GM21529 (cell line): ENCODE data around the gene CREB3L1.
"Not testable (repeated sequence)": the region's sequence is repeated elsewhere in the genome, so short reads cannot be mapped to it uniquely, and the experiment has no call there.

ENCODE experiments used
- ATAC-seq: cut with Tn5 transposase; IDR thresholded peaks from one replicate; pipeline ENCODE4 v1.9.1; 2021; ENCODE audit not compliant: unreplicated experiment

The CREB3L1 gene

DNA sequence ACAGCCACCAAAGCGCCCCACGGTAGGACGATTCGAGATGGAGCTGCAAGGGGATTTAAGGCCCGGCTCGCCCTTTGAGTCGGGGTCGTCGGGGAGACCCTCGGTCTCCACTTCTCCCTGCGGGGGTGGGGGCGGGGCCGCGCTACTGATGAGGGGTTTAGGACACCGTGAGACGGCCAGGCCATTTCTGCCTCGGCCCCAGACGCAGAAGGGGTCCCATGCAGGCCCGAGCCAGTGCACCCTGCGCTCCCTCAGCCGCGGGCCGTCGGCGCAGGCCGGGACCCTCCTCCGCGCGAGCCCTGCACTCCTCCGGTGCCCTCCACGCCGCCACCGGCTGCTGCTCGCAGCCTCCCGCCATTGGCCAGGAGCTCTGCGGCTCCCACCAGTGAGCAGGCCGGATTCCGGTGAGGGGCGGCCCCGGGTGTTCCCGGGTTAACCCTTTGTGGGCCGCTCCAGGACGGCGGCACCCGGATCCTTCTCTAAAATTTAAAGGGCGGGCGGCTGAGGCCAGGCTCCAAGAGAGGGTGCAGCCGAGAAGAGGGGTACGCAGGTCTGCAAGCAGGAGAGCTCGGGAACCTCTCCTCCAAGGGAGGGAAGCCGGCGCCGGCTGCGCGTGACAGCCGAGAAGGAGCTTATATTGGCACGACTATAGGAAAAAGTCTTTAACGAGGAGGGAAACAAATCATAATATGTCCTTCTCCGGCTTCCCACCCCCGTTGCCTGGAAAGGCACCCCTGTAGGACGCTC lies 18.0 kb downstream of the CREB3L1 start:
- no peak for ATAC-seq

DNA sequence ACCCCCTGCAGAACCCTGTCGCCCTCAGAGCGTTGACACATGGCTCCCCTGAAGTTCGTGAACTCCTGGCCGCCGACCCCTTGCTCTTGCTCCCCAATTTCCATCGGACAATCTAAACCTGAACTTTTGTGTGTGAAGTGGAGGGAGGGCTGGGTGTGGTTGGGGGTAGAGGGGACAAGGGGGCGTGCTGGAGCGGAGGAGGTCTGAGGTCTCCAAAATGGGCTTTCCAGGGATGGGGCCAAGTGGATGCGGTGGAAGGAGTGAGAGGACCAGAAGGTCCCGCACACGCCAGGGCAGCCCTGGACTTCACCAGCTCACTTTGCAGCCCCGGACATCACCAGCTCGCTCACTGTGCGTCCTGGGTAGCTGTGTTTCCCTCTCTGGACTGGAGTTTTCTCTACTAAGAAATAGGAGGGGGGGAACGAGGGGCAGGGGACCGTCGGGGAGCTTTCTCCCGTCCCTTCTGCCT lies 18.6 kb downstream of the CREB3L1 start:
- ATAC-seq = no peak

DNA sequence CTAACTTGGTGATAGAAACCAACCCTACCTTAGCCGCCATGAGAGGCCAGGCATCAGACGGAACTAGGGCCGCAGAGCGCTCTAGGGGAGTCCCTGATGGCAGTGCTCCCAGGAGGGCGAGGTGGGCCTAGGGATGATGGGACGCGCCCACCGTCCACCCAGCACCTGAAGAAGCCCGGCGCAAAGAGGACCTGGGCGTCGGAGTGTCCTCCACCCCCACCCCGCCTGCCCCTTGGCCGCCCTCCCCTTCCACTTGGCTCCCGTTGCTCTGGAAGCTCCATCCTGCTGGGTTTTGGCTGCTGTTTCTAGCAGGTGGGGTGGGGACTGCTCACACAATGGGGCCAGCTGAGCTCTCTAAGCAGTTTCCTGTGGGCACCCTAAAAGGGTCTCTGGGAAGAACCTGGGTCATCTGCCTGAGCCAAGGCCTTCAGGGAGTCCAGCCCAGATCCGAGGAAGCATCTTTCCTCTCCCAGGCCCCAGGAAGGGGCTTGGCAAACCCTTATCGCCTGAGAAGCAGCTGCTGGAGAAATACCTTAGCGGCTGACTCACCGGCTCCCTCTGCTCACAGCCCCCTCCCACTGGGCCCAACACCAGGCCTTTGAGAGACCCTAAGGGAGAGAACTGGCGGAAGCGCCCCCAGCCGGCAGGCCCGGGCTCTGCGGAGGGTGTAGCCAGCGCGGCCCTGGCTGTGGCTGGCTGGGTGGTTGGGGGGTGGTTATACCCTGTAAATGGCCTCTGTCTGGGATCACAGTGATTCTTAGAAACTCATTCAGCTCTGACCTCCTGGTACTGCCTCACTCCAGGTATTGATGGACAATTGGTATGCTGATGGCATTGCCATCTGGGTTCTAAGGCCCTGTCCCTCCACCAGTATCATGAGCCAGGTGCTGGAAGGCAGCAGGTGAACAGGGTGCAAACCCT lies 19.3 kb downstream of the CREB3L1 start:
- no peak for ATAC-seq

DNA sequence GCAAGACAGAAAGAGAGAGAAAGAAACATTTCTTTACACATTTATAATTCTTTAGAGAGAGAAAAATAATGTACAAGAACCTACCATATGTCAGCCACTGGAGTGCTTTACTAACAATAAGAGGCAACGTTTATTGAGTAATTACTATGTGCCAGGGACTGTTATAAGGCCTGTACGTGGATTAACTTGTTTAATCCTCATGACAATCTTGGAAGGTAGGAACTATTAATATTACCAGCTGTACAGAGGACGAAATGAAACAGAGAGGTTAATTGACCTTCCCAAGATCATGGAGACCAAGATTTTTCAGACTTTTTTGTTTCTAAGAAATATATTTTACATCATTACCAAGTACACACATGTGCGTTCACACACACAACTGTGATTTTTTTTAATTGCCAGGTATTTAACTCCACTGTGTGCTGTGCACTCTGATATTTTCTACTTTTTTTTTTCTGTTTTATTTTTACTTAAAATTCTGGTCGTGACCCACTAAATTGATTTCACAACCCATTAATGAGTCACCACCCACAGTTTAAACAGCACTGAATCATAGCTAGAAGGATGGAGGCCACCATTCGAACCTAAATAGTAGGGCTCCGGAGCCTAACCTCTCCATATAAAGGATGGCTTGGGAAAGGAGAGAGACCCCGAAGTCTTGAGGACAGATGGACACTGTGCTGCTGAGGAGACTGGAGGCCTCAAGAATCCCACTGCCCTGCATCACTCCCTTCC lies 21.4 kb downstream of the CREB3L1 start:
- ATAC-seq = no peak

DNA sequence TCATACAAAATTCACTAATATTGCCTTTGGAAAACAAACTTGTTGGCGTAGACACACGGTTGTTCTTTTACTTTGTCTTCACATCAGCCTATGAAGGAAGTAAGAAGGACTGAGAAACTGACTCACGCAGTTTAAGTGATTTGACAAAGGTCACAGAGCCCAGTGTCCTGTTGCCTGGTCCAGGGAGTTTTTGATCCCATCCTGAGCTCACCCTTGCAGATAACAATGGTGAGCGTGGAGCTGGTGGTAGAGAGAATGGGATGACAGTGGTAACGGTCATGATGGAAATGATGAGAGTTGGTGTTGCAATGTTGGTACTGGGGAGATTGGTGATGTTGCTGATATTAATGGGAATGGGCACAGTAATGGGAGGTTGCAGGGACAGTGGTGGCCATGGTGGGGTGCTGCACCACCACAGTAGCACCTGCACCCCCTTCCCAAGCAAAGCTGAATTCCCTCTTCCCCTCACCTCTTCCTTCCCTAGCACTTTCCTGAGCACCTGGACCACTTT lies 22.0 kb downstream of the CREB3L1 start:
- no peak for ATAC-seq

DNA sequence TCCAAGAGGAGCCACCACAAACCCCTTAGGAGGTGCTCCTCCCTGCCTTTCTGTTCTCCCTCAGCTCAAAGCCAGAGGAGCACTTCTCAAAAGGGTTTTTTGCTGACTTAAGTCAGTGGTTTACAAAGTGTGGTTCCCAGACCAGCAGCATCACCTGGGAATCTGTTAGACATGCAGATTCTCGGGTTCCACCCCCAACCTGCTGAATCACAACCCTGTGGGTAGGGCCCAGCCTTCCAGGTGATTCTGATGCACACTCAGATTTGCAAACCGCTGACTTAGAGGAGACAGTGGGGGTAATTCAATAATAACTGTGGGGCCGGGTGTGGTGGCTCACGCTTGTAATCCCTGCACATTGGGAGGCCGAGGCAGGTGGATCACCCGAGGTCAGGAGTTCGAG lies 22.8 kb downstream of the CREB3L1 start:
- no peak for ATAC-seq

DNA sequence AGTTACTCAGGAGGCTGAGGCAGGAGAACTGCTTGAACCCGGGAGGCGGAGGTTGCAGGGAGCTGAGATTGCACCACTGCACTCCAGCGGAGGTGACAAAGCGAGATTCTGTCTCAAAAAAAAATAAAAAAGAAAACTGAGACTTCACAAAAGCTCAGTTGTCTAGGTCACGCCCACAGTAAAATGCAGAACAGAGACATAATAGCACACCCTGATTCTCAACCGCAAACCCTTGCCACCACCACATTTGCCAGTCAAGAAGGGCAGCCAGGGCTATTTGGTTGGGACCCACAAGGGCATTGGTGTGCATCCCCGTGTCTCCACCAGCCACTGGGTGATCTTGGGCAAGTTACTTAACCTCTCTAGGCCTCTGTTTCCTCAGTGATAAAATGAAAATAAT lies 25.4 kb downstream of the CREB3L1 start:
- ATAC-seq = peak; percentile 89

DNA sequence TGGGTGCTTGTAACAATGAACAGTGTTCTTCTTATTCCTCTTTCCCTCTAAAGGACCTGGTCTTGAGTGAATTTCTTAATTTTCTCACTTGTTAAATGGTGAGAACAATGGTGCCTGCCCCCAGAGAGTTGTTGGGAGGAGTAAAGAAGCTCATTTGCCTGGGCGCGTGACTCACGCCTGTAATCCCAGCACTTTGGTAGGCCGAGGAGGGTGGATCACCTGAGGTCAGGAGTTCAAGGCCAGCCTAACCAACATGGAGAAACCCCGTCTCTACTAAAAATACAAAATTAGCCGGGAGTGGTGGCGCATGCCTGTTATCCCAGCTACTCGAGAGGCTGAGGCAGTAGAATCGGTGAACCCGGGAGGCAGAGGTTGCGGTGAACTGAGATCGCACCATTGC lies 26.6 kb downstream of the CREB3L1 start:
- not testable (repeated sequence) for ATAC-seq

DNA sequence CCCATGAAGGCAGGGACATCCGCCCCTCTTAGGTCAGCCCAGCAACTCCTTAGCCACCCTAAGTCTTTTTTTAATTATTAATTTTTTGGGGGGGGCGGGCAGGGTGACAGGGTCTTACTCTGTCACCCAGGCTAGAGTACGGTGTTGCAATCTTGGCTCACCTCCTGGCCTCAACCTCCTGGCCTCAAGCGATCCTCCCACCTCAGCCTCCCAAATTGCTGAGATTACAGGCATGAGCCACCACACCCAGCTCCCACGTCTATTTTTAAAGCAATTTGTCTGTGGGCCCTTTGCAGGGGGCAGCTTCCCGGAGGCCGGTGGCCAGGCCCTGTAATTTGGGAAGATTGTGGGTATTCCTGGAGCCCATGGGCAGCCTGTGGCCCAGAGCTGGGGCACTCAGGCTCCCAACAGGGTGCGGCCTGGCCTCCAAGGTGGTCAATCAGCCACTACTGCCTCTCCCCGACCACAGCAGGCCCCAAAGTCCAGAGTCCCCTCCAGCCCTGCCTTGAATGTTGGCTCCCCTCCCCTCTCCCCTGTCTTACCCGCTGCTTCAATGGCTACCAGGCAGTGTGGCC lies 27.2 kb downstream of the CREB3L1 start:
- no peak for ATAC-seq

DNA sequence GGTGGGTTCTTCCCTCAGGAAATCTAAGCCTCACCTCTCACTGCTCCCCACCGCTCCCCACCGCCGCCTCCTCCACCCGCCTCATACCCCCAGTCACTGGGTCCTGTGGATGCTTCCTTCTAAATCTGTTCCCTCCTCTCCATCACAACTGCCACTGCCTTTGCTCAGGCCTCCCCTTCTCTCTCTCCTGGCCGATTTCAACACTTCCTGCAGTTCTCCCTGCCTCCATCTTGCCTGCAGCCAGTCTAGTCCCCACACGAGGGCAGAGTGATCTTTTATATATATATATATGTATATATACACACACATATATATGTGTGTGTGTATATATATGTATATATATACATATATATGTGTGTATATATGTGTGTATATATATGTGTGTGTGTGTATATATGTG lies 27.8 kb downstream of the CREB3L1 start:
- no peak for ATAC-seq

DNA sequence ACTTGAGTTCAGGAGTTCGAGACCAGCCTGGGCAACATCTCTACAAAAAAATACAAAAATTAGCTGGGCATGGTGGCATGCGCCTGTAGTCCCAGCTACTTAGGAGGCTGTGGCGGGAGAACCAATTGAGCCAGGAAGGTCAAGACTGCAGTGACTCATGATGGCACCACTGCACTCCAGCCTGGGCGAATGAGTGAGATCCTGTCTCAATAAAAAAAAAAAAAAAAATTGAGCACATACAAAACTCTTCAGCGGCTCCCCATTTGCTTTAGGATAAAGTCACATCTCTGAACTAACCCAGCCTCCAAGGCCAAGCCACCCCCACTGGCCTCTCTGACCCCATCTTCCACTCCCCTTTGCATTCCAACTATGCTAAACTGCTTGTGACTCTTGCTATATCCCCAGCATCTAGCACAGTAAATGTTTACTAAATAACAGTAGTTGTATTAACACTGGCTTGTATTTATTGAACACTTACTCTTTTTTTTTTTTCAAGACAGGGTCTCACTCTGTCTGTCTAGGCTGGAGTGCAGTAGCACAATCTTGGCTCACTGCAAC lies 28.9 kb downstream of the CREB3L1 start:
- ATAC-seq = no peak

DNA sequence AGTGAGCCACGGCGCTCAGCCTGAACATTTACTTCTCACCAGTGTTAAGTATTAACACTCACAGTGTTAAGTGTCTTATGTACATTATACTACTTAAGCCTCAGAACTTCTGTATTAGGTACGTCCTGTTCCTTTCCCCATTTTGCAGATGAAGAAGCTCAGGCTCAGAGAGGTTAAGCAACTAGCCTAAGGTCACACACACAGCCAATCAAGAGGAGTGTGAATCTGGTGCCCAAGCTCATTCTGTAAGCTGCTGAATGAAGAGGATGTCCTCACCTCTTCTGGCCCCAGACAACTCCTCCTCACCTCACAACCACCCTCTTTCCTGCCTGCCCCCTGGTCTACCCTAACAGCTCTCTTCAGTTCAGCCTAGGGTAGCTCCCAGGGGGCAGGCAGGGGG lies 29.9 kb downstream of the CREB3L1 start:
- no peak for ATAC-seq

DNA sequence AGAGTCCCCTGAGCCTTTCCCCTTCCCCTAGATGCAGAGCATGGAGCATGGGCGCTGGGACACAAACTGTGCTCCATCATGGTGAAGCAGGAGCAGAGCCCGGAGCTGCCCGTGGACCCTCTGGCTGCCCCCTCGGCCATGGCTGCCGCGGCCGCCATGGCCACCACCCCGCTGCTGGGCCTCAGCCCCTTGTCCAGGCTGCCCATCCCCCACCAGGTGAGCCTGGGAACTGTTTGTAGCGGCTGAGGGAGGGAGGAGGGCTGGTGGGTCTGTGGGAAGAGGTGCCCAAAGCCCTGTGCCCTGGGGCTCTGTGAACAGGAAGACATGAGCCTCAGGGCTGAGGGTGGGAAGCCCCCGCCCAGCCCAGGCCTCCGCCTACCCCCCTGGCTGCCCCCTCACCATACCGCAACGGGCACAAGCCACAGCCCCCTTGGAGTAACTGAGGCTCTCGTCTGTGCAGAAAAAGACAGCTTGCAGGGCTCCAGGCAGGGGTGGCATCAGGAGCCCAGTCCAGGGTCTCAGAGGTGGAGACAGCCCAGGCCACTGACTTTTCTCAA lies 30.4 kb downstream of the CREB3L1 start:
- ATAC-seq = no peak

DNA sequence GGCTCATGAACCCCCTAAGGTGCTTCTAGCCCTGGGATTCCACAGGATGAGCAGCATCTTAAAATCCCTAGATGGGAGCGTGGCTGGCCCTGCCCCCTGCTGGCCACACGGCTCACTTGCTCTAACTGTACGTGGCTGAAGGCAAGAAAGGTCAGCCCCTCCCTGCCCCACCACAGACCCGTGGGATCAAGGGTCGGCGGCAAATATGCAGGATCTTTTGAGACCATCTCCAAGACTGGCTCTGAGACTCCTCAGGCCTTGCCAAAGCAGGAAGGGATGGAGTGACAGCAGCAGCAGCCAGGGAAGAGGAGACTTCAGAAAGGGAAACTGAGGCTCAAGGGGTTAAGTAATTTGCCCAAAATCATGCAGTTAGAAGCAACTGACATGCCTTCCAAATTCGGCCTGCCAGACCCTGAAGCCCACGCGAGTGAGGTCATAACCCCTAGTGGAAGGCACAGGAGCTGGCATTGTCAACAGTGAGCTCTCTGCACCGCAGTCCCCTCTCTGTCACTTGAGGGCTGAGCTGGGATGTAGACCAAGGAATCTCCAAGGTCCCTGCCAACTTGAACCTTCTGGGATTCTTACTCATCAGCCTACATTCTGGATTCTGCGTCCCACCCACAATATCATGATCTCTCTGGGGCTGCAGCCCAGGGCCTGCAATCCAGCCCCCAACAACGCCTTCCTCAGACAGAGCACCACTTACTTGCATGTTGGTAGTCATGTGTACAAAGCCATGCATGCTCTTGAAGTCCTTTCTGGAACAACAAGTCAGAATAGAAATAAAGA lies 31.4 kb downstream of the CREB3L1 start:
- ATAC-seq = peak; percentile 72

DNA sequence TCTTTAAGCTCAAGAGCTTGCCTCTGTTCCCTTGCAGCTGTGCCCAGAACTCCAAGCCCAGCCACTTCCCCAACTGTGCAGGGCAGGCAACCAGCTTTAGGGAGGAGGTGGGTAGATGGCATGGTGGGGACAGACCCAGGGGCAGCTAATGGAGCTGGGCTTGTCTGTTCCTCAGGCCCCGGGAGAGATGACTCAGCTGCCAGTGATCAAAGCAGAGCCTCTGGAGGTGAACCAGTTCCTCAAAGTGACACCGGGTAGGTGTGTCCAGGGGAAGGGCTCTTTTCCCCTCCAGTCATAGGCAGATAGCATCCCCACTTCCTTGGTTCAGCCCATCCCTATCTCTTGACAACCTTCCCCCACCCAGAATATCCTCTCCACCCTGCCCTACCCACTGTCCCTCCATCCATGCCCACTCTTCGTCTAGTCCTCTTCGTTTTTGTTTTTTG lies 32.4 kb downstream of the CREB3L1 start:
- peak; percentile 62 for ATAC-seq

DNA sequence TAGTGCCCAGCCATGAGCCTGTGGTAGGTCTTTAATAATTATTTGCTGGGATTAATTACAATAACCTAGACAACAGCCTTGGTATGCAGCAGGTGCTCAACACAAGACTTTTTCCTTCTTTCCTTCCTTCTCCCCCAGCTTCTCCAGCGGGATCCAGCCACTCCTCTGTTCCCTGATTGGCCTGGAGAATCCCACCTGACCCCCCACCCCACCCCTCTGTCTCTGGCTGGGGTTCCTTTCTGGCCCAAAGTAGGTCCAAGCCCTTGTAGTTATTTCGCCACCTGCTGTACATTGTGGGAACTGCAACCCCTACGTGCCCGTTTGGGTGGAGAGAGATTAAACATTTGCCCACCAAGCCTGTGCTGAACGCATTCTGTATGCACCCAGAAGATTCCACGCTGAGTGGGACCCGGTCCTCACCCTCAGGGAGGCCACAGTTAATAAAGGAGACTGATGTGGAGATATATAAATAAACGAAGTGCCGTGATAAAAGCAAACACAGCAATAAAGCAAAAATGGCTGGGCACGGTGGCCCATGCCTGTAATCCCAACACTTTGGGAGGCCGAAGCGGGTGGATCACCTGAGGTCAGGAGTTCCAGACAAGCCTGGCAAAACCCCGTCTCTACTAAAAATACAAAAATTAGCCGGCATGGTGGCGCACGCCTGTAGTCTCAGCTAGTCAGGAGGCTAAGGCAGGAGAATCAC lies 37.7 kb downstream of the CREB3L1 start:
- ATAC-seq = no peak

DNA sequence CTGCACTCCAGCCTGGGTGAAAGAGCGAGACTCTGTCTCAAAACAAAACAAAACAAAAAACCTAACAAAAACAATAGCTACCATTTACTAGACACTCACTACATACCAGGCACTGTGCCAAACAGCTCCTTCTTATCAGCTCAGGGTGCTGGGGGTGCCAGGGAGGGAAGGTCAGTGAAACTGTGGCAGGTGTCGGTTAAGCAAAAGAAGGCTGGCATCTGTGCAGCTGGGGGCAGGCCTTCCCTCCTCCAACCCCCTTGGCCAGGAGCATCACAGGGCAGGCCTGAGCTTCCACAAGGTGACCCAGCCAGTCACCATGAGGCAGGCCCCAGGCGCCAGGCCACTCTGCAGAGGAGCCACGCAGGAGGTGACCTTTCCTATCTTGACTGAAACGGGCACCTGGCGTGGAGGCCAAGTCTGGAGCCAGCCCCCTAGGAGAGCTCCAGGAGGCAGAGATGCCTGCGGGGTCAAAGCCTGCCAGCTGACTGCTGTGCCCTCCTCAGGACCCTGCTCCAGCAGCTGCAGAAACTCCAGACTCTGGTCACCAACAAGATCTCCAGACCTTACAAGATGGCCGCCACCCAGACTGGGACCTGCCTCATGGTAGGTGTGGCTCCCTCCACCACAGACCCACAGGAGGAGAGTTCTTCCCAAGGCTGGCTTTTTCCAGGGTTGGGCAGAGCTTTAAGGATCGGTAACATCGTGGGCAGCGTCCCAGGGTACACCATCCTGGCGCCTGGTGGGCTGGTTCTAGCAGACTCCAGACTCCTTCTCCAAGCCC lies 38.5 kb downstream of the CREB3L1 start:
- no peak for ATAC-seq

DNA sequence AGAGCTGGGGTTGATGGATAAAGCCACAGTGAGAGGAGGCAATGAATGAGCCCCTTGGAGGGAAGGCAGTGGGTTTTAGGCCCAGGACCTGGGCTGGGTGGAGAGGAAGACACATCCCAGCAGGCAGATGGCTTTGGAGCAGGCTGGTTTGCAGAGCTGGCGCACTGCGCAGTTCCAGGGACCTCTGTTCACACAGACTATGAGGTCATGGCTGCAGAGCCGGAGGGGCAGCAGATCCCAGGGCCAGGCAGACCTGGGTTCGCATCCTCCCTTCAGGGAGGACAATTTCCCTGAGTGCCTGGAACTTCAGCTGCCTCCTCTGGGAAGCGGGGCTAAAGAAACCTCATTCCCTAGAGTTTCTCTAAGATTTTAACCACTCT lies 41.6 kb downstream of the CREB3L1 start:
- no peak for ATAC-seq
